ENCODE measurements around the gene ZNF827.

- TF ChIP-seq POLR2A (IDR thresholded peaks at IDR 0.05) (no peak), CTCF (IDR thresholded peaks at IDR 0.05) (no peak)
Observed at GRCh38 chr4:145851511-145852201, 87.0 kb downstream of the ZNF827 start.
